Measurements from ENCODE around the gene SCFD2. TPM values are rescaled to one million over a fixed set of nuclear protein-coding genes. Genes with fewer than 3 reads are reported as not detected.

Gene SCFD2
- total and polyA plus RNA-seq, 8 donors, result 4.0 to 13.5 (median 8.9) TPM

DNA sequence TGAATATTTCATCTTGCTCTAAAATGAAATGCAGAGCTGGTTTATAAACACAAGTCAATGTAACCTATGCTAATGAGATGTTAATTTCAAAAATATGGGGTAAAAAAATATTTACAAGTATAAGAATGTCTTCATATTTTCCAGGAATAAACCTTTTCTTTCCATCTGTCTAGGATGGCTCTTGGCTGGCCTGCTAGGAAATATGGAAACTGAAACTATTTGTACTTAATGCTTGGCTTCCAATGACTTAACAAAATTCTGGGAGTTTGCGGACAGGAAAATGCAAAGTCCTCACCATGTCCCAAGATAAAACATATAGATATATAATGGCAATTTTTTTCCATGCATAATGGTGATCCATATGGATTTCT, 168.1 kb downstream of the SCFD2 start:
- ATAC-seq (no peak), FAIRE-seq (no peak)

DNA sequence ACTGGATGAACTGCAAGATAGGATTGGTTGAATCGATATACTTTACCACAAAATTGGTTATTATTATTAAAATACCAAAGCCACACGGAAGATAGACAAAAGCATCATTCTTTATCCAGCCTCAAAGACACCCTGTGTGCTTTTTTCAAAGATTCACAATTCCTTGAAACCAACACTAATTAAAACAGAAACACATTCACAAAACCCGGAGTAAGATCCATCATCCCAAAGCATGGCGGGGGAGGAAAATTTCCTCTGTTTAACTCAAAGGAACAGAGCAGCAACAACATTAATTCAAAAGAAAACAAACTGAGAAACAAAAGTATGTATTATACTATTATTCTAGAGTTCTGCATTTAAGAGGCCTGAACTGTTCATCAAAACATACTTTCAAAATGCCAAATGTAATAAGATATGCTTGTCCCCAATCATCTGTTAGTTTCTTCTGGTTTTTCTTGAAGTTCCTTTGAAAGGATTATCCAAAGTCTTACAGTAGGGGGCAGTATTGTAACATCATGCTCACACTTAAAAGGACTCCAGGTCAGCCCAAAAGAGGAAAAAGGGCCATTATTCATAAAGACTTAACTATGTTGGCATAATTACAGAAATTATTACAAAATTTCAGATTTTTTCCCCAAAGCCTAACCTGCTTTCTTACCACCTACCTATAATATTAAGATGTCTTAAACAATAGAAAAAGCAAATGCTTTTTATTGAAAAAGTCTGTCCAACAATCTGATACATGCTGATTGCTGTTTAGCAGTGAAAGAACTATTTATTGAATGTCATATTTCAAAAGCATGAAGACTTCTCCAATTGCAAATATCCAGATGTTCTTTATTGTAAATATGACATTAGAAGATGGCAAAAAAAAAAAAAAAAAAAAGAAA, 168.7 kb downstream of the SCFD2 start:
- DNase-seq (no peak), FAIRE-seq (peak; percentile 88), ATAC-seq (peak in 3 of 4 donors; percentile 83 to 87 (median 83))
- no peaks in the 10 kb centered on the region for H3K27me3 ChIP-seq
- no peaks in the 10 kb centered on the region for H3K36me3 ChIP-seq
- no peaks in the 10 kb centered on the region for H3K4me1 ChIP-seq
- TF ChIP-seq CTCF (IDR thresholded peaks at IDR 0.05), result peak; percentile 24 to 63 (median 50)
- no peaks in the 10 kb centered on the region for H3K9me3 ChIP-seq
- no peak overlapping the region for H3K4me3 ChIP-seq
- 65 to 67% methylated on average over 4 of the region's 4 CpGs for WGBS, 2 donors
- no peak overlapping the region for H3K27ac ChIP-seq
- intact Hi-C loops (cut with DNase I), result loop anchor here in 2 of 3 donors (10.0 kb wide), 1 partner anchor 1038 kb away; no protein-coding TSS in a partner anchor

More for the DNA sequence above, 168.1 kb downstream of the SCFD2 start:
- Histone ChIP-seq H3K4me3 (no peak overlapping the region), H3K27ac (no peak overlapping the region), H3K9me3 (no peaks in the 10 kb centered on the region), H3K27me3 (no peaks in the 10 kb centered on the region), H3K4me1 (no peaks in the 10 kb centered on the region), H3K36me3 (no peaks in the 10 kb centered on the region)
- no peak for TF ChIP-seq CTCF (IDR thresholded peaks at IDR 0.05)
- 76 to 92% methylated on average over 1 of the region's 1 CpG for WGBS, 2 donors
- intact Hi-C loops (cut with DNase I), result loop anchor here in 2 of 3 donors (10.0 kb wide), 1 partner anchor 1037 kb away; no protein-coding TSS in a partner anchor
- no peak for DNase-seq

DNA sequence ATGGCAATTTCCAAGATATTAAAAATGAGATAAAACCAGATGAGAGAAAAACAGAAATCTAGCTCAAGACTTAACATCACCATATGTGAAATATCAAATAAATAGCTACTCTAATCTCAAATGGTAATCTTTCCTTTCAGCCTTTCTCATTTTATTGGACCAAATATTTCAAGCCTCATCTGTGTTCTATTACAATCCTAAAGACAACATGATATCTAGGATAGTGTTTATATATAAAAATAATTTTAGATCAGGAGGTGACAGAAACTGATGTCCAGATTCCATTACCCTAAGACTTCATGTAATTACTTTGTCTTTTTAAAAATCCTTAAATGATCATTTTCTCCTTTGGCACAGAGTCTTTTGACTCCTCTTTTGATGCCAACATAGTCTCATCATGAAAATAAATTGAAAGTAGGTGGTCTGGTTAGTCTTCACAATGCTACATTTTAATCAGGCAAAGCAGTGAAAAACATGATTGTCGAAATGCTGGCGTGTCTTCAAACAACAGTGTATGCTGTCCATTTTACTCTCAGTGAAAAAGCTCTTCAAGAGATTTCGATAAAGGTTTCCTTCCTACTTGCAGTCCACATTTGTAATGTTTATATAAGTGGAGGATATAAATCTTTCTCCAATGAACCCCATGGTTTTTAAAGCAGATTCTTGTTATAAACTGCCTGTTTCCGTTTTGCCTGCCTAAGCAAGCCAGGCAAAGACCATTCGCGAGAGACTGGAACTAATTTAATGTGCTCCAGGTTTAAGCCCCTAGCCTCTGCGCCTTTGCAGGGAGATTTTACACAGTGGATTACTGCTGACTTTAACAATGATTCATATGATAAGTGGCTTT, 169.8 kb downstream of the SCFD2 start:
- no peak for TF ChIP-seq CTCF (IDR thresholded peaks at IDR 0.05)
- Histone ChIP-seq H3K27me3 (no peaks in the 10 kb centered on the region), H3K27ac (no peak overlapping the region), H3K4me3 (no peak overlapping the region), H3K9me3 (no peaks in the 10 kb centered on the region), H3K4me1 (no peaks in the 10 kb centered on the region), H3K36me3 (no peaks in the 10 kb centered on the region)
- FAIRE-seq (no peak), DNase-seq (no peak), ATAC-seq (no peak)
- 76 to 82% methylated on average over 7 of the region's 7 CpGs for WGBS, 2 donors
- intact Hi-C loops (cut with DNase I), result loop anchor here in 2 of 3 donors (10.0 kb wide), 1 partner anchor 1039 kb away; no protein-coding TSS in a partner anchor

- Histone ChIP-seq H3K4me3 (no peak overlapping the region), H3K9me3 (no peaks in the 10 kb centered on the region), H3K27ac (no peak overlapping the region), H3K27me3 (no peaks in the 10 kb centered on the region), H3K36me3 (no peaks in the 10 kb centered on the region), H3K4me1 (no peaks in the 10 kb centered on the region)
- TF ChIP-seq CTCF (IDR thresholded peaks at IDR 0.05), result no peak
- intact Hi-C loops (cut with DNase I), result loop anchor here in 2 of 3 donors (10.0 kb wide), 1 partner anchor 1040 kb away; no protein-coding TSS in a partner anchor
- FAIRE-seq, result no peak
- no peak for DNase-seq
- no peak for ATAC-seq
- 88 to 92% methylated on average over 5 of the region's 5 CpGs for WGBS, 2 donors
Measured at GRCh38 chr4:53194727-53195126, 171.1 kb downstream of the SCFD2 start.
